ENCODE measurements around the gene GTF2F1.
"Not testable (repeated sequence)": the region's sequence is repeated elsewhere in the genome, so short reads cannot be mapped to it uniquely, and the experiment has no call there.

Gene GTF2F1

DNA sequence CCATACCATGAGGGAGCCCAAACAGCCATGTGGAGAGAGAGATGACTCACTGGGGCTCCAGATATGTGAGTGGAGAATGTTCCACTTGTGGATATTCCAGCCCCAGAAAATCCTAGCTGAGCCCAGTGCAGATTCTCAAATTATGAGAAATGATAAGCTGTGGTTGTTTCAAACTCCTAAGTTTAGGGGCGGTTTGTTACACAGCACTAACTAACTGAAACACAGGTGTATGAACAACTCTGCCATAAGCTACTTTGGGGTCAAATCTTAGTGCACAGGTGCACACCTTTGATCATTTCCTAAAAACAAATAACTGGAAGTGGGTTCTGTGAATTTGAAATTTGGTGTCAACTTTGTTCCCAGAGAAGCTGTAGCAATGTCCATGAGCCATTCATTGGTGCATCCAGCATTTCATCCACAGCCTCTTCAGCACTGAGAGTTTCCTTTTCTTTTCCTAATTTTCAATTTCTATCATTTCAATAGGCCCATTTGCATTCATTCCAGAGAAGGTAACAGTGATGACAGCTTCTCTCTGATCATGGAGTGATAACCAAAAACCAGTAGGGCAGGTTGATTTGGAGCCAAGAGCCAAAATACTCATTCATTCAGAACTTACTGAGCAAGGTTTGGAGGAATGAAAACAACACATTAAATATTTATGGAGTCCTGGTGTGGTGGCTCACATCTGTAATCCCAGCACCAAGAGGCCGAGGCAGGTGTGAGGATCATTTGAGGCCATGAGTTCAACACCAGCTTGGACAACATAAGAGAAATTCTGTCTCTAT, 40.4 kb downstream of the GTF2F1 start:
- DNase-seq, result no peak

- DNase-seq, result no peak
These were observed 42.3 kb downstream of the GTF2F1 start for GRCh38 chr19:6350688-6351087.

DNA sequence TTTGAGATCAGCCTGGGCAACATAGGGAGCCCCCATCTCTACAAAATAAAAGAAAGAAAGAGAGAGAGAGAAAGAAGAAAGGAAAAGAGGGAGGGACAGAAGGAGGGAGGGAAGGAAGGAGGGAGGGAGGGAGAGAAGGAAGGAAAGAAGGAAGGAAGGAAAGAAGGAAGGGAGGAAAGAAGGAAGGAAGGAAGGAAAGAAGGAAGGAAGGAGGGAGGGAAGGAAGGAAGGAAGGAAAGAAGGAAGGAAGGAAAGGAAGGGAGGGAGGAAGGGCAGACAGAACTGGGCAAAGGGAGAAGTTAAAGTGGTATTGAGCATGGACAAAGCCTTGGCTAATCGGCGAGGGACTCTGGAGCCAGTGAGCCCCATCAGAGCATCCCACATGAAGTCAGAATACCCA, 43.7 kb downstream of the GTF2F1 start:
- DNase-seq, result not testable (repeated sequence)

DNA sequence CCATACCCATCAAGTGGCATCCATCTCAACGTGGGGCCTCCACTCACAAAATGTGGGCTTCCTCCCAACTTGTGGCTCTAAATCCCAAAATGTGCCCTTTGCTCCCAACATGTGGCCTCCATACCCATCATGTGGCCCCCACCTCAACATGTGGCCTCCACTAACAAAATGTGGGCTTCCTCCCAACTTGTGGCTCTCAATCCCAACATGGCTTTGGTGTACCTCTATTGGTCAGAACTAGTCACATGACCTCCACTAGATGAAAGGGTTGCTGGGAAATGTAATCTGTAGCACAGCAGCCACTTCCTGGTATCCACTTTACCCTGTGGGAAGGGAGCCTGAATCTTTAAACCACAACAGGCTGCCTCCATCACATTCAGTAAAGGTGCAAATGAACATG, 49.5 kb downstream of the GTF2F1 start:
- DNase-seq, result no peak

GRCh38 chr19:6340493-6341201, 52.3 kb downstream of the GTF2F1 start:
- no peak for DNase-seq

DNA sequence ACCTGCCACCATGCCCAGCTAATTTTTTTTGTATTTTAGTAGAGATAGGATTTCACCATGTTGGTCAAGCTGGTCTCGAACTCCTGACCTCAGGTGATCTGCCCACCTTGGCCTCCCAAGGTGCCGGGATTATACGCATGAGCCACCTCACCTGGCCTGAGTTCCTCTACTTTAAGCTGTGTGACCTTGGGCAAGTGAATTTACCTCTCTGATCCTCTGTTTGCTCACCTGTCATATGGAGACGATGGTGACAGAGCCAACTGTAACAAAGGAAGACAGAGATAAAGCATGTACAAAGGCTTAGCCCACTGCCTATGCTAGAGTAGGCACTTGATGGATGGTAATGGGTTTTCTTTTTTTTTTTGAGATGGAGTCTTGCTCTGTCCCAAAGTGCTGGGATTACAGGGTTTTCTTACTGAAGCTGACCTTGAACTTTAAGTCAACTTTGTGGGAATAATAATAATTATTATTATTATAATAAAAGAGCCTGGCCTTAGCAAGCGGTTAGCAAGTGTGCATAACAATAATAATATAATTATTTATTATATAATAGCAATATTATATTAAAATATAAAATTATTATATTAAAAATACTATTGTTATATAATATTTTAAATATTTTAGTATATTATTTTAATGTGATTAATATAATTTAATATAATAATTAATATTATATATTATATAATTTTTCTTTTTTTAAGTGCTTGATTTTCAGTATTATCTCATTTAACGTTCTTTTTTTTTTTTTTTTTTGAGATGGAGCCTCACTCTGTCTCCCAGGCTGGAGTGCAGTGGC, 58.3 kb downstream of the GTF2F1 start:
- no peak for DNase-seq

- DNase-seq, result no peak
These were observed 59.5 kb downstream of the GTF2F1 start, which contains the start of gene ACER1 for GRCh38 chr19:6333439-6333838. Gene ACER1, minus strand, starts transcription at chr19:6333612. Its CDS starts 61 bp downstream, at chr19:6333551.
